ENCODE results near the gene MSRB2.

- TF ChIP-seq SUZ12 (IDR thresholded peaks at IDR 0.05) (no peak), ZNF384 (IDR thresholded peaks at IDR 0.05) (no peak), ARNT (IDR thresholded peaks at IDR 0.05) (no peak), HDGF (IDR thresholded peaks at IDR 0.05; ENCODE audit: borderline replicate concordance) (no peak), SP1 (IDR thresholded peaks at IDR 0.05) (no peak), NFRKB (IDR thresholded peaks at IDR 0.05) (no peak), BHLHE40 (IDR thresholded peaks at IDR 0.05; ENCODE audit: borderline replicate concordance) (no peak), FOXK2 (IDR thresholded peaks at IDR 0.05) (no peak), FOXM1 (IDR thresholded peaks at IDR 0.05; ENCODE audit: borderline replicate concordance) (no peak)
Measured at GRCh38 chr10:23151071-23151470, 55.7 kb downstream of the MSRB2 start.
